Amniotic epithelial cell (primary cell): ENCODE data around the gene DENND2A.
"Not testable (repeated sequence)": the region's sequence is repeated elsewhere in the genome, so short reads cannot be mapped to it uniquely, and the experiment has no call there.

Experiments used
- DNase-seq: peaks from one replicate; pipeline ENCODE4 v3.0.0-alpha.2; 2010; ENCODE audit warnings: low read depth

The DENND2A gene

GRCh38 chr7:140587243-140587642 lies 53.4 kb downstream of the DENND2A start:
- DNase-seq: no peak

- DNase-seq: no peak
Observed at GRCh38 chr7:140586516-140586915, 54.1 kb downstream of the DENND2A start.

- DNase-seq: no peak
Observed at GRCh38 chr7:140585333-140585732, 55.3 kb downstream of the DENND2A start.

GRCh38 chr7:140584195-140584851 lies 56.3 kb downstream of the DENND2A start:
- DNase-seq: no peak

- no peak for DNase-seq
Observed at GRCh38 chr7:140581411-140581810, 59.2 kb downstream of the DENND2A start.

GRCh38 chr7:140577651-140578050 lies 63.0 kb downstream of the DENND2A start:
- no peak for DNase-seq

- no peak for DNase-seq
Observed at GRCh38 chr7:140576589-140576988, 64.0 kb downstream of the DENND2A start.

- DNase-seq: peak; percentile 11
Observed at GRCh38 chr7:140571538-140572122, 69.0 kb downstream of the DENND2A start.

GRCh38 chr7:140570120-140570519 lies 70.5 kb downstream of the DENND2A start:
- no peak for DNase-seq

GRCh38 chr7:140568021-140568813 lies 72.4 kb downstream of the DENND2A start:
- DNase-seq: no peak

- DNase-seq: peak; percentile 31
Observed at GRCh38 chr7:140566186-140566585, 74.4 kb downstream of the DENND2A start.

GRCh38 chr7:140565761-140566160 lies 74.9 kb downstream of the DENND2A start:
- not testable (repeated sequence) for DNase-seq

- DNase-seq: no peak
Observed at GRCh38 chr7:140564643-140565042, 76.0 kb downstream of the DENND2A start.

GRCh38 chr7:140562926-140563481 lies 77.6 kb downstream of the DENND2A start:
- no peak for DNase-seq

GRCh38 chr7:140559410-140559809 lies 81.2 kb downstream of the DENND2A start:
- DNase-seq: no peak

- no peak for DNase-seq
Observed at GRCh38 chr7:140557809-140558518, 82.6 kb downstream of the DENND2A start.

GRCh38 chr7:140557069-140557468 lies 83.5 kb downstream of the DENND2A start:
- no peak for DNase-seq

- DNase-seq: not testable (repeated sequence)
Observed at GRCh38 chr7:140553236-140553635, 87.4 kb downstream of the DENND2A start.

GRCh38 chr7:140552240-140552679 lies 88.4 kb downstream of the DENND2A start:
- no peak for DNase-seq

GRCh38 chr7:140551355-140552239 lies 89.0 kb downstream of the DENND2A start:
- no peak for DNase-seq

- DNase-seq: no peak
Observed at GRCh38 chr7:140546947-140547346, 93.7 kb downstream of the DENND2A start.
